ENCODE data around the gene CD6. TPM values are rescaled to one million over a fixed set of nuclear protein-coding genes. Genes with fewer than 3 reads are reported as not detected.

CD6 gene
- polyA plus RNA-seq, 1 donor (not counting 4 experiments of a cell fraction or from before 2014, with no cell fraction given): 0.03 TPM

DNA sequence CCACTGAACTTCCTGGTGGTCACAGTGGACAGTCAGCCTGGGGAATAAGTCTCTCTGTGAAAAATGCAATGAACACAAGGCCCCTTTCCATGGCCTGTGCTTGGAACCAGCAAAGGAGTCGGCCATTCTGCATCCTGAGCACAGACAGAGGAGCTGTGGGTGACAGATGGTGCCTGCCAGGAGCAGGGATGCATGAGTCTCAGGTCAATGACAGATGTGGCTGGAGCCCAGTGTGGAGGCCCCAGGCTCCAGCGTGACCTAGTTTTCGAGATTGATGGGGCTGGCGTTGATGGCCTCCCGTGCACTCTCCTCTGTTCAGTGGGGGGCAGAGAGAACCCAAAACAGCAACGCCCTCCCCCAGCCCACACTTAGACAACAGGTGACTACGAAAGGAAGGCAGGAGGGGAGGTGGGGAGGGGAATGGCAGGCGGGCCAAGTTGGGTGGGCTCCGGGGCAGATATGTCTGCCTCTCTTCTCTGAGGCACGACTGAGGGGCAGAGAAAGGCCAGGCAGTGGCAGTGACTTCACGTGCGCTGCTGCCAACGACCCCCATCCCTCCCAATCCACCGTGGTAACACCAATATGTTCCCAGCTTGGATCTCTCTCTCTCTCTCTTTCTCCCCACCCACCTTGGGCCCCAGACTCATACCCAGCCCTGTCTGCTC, 96.4 kb downstream of the CD6 start:
- Histone ChIP-seq H4K20me1 (ENCODE audit: control insufficient read depth, extremely low read depth, insufficient read depth, low read length) (no peaks in the 10 kb centered on the region), H3K9ac (ENCODE audit: control insufficient read depth, extremely low read depth, insufficient read depth, low read length) (no peak overlapping the region), H3K27ac (ENCODE audit: control insufficient read depth, insufficient read depth, low read length) (no peak overlapping the region), H2AFZ (ENCODE audit: control insufficient read depth, low read length) (no peak overlapping the region), H3K9me3 (ENCODE audit: control insufficient read depth, low read depth, low read length) (no peaks in the 10 kb centered on the region), H3K4me2 (ENCODE audit: control insufficient read depth, extremely low read depth, insufficient read depth, low read depth, low read length) (no peak overlapping the region), H3K79me2 (ENCODE audit: control insufficient read depth, insufficient read depth, low read length) (no peaks in the 10 kb centered on the region), H3K9me1 (ENCODE audit: control insufficient read depth, extremely low read depth, insufficient read depth, low read length) (no peaks in the 10 kb centered on the region), H3K36me3 (ENCODE audit: control insufficient read depth in 2 of 2, extremely low read depth in 1 of 2, insufficient read depth in 2 of 2, low read length in 2 of 2) (no peaks in the 10 kb centered on the region), H3K4me1 (ENCODE audit: control insufficient read depth, extremely low read depth, insufficient read depth, low read length) (no peaks in the 10 kb centered on the region), H3K27me3 (ENCODE audit: control insufficient read depth, extremely low read depth, insufficient read depth, low read length) (no peaks in the 10 kb centered on the region), H3K4me3 (ENCODE audit: control insufficient read depth in 2 of 3, extremely low read depth in 1 of 3, insufficient read depth in 2 of 3, low read depth in 1 of 3, low read length in 3 of 3) (no peak overlapping the region)
- no peak for TF ChIP-seq EZH2 (IDR thresholded peaks at IDR 0.05; ENCODE audit: low read length)
- TF ChIP-seq, protein P1, sequence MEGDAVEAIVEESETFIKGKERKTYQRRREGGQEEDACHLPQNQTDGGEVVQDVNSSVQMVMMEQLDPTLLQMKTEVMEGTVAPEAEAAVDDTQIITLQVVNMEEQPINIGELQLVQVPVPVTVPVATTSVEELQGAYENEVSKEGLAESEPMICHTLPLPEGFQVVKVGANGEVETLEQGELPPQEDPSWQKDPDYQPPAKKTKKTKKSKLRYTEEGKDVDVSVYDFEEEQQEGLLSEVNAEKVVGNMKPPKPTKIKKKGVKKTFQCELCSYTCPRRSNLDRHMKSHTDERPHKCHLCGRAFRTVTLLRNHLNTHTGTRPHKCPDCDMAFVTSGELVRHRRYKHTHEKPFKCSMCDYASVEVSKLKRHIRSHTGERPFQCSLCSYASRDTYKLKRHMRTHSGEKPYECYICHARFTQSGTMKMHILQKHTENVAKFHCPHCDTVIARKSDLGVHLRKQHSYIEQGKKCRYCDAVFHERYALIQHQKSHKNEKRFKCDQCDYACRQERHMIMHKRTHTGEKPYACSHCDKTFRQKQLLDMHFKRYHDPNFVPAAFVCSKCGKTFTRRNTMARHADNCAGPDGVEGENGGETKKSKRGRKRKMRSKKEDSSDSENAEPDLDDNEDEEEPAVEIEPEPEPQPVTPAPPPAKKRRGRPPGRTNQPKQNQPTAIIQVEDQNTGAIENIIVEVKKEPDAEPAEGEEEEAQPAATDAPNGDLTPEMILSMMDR (optimal IDR thresholded peaks at IDR 0.05 in 1 of 3, IDR thresholded peaks at IDR 0.05 in 1 of 3, conservative IDR thresholded peaks at IDR 0.05 in 1 of 3; ENCODE audit: extremely low read depth in 1 of 3, insufficient read depth in 2 of 3, low read length in 3 of 3): no peak
- no peak for DNase-seq (ENCODE audit: low read depth, low spot score)
- no peak for FAIRE-seq
- dilution Hi-C loops (cut with MboI; ENCODE audit: extremely low pct_ligation_motif_present, low sequenced_read_pairs): no loop called here

DNA sequence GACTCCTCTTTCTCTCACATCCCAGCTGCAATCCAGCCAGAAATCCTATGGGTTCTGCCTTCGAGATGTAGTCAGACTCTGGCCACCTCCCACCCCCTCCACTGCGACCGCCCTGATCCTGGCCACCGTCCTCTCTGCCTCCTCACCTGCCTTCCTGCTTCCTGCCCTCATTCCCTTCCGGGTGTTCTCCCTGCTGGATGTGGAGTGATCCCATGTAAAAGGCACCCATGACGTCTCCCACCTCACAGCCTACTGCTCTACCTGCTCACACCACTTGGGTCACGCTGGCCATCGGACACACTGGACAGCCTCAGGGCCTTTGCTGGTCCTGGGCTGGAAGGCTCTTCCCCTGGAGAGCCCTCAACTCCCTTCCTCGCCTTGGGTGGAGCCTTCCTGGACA, 97.1 kb downstream of the CD6 start:
- H3K36me3 ChIP-seq (ENCODE audit: control insufficient read depth in 2 of 2, extremely low read depth in 1 of 2, insufficient read depth in 2 of 2, low read length in 2 of 2): no peaks in the 10 kb centered on the region
- H3K27ac ChIP-seq (ENCODE audit: control insufficient read depth, insufficient read depth, low read length): no peak overlapping the region
- no peaks in the 10 kb centered on the region for H3K79me2 ChIP-seq (ENCODE audit: control insufficient read depth, insufficient read depth, low read length)
- H3K4me3 ChIP-seq (ENCODE audit: control insufficient read depth in 2 of 3, extremely low read depth in 1 of 3, insufficient read depth in 2 of 3, low read depth in 1 of 3, low read length in 3 of 3): no peak overlapping the region
- H4K20me1 ChIP-seq (ENCODE audit: control insufficient read depth, extremely low read depth, insufficient read depth, low read length): no peaks in the 10 kb centered on the region
- H3K4me1 ChIP-seq (ENCODE audit: control insufficient read depth, extremely low read depth, insufficient read depth, low read length): no peaks in the 10 kb centered on the region
- H3K9me3 ChIP-seq (ENCODE audit: control insufficient read depth, low read depth, low read length): no peaks in the 10 kb centered on the region
- dilution Hi-C loops (cut with MboI; ENCODE audit: extremely low pct_ligation_motif_present, low sequenced_read_pairs): no loop called here
- H3K4me2 ChIP-seq (ENCODE audit: control insufficient read depth, extremely low read depth, insufficient read depth, low read depth, low read length): no peak overlapping the region
- FAIRE-seq (no peak), DNase-seq (ENCODE audit: low read depth, low spot score) (no peak)
- no peak overlapping the region for H3K9ac ChIP-seq (ENCODE audit: control insufficient read depth, extremely low read depth, insufficient read depth, low read length)
- H3K9me1 ChIP-seq (ENCODE audit: control insufficient read depth, extremely low read depth, insufficient read depth, low read length): no peaks in the 10 kb centered on the region
- TF ChIP-seq EZH2 (IDR thresholded peaks at IDR 0.05; ENCODE audit: low read length): no peak
- TF ChIP-seq, protein P1 (optimal IDR thresholded peaks at IDR 0.05 in 1 of 3, IDR thresholded peaks at IDR 0.05 in 1 of 3, conservative IDR thresholded peaks at IDR 0.05 in 1 of 3; ENCODE audit: extremely low read depth in 1 of 3, insufficient read depth in 2 of 3, low read length in 3 of 3): no peak
- no peaks in the 10 kb centered on the region for H3K27me3 ChIP-seq (ENCODE audit: control insufficient read depth, extremely low read depth, insufficient read depth, low read length)
- no peak overlapping the region for H2AFZ ChIP-seq (ENCODE audit: control insufficient read depth, low read length)

All from keratinocyte (primary cell).